22Rv1 (cell line): ENCODE data around the gene PDGFRB.

ENCODE experiments used
- H3K27ac ChIP-seq: fragments of 450-650 bp; 2 replicates; pipeline ENCODE4 v1.5.1; 2017
- ZFX ChIP-seq: fragments of 450-650 bp; IDR thresholded peaks from 2 replicates; pipeline ENCODE4 v1.6.1; 2017; ENCODE audit warnings: antibody characterized with exemption, borderline replicate concordance
- TF ChIP-seq, protein P1 (sequence below): fragments of 450-650 bp; IDR thresholded peaks from 2 replicates; pipeline ENCODE4 v1.5.1; 2017; ENCODE audit warnings: mild to moderate bottlenecking

The PDGFRB gene

DNA sequence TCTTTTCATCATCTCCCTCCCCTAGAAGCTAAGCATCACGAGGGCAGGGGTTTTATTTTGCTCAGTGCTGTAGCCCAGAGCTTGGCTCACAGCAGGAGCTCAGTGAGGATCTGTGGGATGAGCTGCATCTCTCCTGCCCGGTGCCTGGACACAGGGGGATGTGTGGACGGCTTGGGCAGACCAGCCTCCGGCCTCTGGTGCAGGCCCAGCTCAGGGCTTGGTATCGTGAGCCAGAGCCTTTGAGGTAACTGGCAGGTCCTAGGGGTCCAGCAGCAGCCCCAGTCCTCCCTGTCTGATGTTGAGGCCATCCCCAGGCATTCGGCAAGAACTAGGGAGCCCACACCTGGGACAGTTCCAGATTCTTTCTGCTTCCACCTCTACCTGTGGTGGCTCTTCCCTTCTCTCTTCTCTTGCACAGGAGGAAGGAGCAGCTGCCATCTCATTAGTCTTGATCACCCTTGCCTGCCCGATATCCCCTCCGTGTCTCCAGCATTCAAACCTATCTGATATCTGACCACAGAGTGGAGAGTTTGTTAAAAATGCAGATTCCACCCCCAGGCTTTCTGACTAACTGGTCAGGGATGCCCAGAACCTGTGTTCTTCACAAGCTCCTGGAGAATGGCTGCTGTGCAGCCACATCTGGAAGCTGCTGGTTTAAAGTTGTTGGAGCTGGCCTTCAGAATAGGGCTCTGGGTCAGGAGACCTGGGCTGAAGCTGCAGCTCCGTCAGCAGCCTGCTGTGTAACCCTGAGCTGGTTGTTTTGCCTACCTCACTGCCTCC lies 26.3 kb upstream of the PDGFRB start:
- TF ChIP-seq, protein P1, sequence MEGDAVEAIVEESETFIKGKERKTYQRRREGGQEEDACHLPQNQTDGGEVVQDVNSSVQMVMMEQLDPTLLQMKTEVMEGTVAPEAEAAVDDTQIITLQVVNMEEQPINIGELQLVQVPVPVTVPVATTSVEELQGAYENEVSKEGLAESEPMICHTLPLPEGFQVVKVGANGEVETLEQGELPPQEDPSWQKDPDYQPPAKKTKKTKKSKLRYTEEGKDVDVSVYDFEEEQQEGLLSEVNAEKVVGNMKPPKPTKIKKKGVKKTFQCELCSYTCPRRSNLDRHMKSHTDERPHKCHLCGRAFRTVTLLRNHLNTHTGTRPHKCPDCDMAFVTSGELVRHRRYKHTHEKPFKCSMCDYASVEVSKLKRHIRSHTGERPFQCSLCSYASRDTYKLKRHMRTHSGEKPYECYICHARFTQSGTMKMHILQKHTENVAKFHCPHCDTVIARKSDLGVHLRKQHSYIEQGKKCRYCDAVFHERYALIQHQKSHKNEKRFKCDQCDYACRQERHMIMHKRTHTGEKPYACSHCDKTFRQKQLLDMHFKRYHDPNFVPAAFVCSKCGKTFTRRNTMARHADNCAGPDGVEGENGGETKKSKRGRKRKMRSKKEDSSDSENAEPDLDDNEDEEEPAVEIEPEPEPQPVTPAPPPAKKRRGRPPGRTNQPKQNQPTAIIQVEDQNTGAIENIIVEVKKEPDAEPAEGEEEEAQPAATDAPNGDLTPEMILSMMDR, result no peak
- no peak overlapping the region for H3K27ac ChIP-seq

DNA sequence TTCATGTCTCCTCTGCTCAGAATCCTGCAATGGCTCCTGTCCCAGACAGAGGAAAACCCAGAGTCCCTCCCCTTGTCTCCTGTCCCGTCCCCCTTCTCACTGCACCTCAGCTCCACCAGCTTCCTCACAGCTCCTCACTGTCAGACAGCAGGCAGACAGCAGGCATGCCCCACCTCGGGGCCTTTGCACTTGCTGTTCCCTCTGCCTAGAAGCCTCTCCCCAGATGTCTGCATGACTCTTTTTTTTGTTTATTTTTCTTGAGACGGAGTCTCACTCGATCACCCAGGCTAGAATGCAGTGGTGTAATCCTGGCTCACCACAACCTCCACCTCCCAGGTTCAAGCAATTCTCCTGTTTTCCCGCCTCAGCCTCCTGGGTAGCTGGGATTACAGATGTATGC lies 25.4 kb upstream of the PDGFRB start:
- TF ChIP-seq, protein P1, result no peak
- no peak for TF ChIP-seq ZFX
- no peak overlapping the region for H3K27ac ChIP-seq

DNA sequence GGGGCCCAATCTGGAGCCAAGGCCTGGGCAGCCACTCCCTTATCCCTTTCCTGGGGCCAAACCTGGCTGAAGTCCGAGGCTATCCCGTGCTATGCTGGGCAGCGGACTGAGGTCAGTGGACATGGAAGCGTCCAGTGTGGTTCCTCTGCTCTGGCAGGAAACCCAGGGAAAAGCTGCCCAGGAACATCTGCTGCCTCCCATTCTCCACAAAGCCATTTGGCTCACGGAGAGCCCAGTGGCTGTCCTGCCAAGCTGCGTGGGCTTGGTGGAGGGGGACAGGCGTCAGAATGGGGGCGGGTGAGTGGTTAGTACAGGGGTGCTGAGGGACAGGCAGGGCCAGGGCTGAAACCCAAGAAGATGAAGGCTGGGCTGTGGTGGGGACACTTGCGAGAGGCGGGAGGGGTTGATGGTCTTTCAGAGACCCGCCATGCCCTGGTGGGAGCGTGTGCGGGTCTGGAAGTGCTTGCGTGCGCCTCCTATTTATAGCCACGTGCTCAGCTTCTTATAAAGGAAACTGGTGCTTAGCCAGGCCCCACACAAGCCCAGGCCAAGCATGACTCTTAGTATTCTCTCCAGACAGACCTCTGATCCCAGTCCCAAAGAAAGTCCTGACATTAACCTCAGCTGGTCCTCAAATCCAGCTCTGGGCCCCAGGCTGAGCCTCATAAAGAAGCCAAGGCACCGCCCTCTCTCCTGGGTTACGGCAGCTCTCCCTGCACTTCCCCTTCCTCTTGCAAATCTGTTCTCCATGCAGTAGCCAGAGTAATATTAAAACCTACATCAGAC lies 24.8 kb upstream of the PDGFRB start:
- H3K27ac ChIP-seq, result no peak overlapping the region
- TF ChIP-seq, protein P1, result no peak
- TF ChIP-seq ZFX, result no peak

DNA sequence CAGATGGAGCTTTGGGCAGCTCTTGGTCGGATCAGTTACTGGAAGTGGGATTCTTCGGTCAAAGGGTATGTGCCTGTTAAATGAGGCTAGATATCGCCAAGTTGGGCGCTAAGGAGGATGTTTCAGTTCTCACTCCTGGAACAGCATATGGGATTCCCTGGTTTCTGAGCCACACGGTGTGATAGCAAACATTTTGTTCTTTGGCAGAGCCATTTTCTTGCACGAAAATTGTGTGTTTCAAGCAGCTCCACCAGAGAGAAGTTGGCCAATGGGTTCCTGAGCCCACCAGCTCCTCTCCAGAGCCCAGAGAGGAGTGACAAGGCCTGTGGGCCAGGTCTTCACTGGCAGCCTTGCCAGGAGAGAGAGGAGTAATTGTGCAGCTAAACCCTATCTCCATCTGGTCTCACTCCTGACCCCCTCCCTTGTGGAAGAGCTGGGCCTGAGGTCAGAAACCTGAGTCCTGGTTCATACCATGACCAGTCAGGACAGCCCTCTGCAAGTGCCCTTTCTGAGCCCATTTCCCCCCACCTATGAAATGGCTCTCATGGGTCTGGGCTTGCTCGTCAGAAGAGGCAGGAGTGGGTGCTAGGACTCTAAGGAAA lies 23.5 kb upstream of the PDGFRB start:
- TF ChIP-seq, protein P1, result no peak
- no peak for TF ChIP-seq ZFX

DNA sequence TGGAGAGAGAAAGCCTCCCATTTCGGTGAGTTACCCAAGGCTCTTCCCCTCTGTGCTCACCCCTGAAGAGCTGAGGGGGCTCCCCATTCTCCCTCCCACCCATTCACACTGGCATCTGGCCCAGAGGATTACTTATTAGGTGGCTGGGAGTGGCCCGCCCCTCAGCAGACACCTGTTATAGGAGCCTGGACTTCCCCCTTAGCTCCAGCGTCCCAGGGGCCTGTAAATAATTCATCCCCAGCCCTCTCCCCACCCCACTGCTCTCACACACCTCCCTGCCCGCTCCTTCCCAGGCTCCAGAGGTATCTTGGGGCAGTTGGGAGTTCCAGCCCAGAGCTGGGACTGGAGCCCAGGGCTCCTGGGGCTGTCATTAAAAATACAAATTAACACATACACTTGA lies 22.6 kb upstream of the PDGFRB start:
- H3K27ac ChIP-seq, result no peak overlapping the region
- TF ChIP-seq ZFX, result no peak
- TF ChIP-seq, protein P1, result no peak

More for the DNA sequence above, 23.5 kb upstream of the PDGFRB start:
- H3K27ac ChIP-seq, result no peak overlapping the region

DNA sequence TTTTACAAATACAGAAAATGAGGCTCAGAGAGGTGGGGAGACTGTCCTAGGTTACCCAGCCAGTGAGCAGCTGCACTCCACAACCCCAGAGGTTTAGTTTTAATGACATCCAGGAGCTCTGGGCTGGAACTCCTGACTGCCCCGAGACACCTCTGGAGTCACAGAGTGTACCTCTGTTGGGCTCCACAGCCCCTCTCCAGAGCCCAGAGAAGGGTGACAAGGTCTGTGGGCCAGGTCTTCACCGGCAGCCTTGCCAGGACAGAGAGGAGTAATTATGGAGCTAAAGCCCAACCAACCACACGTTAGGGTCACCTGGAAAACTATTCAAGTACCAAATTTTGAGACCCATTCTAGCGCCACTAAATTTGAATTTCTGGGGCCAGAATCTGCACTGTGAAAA lies 22.1 kb upstream of the PDGFRB start:
- TF ChIP-seq, protein P1, result no peak
- no peak for TF ChIP-seq ZFX
- no peak overlapping the region for H3K27ac ChIP-seq
